HepG2 (cell line): ENCODE results near the gene SGMS1. TPM values are rescaled to one million over a fixed set of nuclear protein-coding genes. Genes with fewer than 3 reads are reported as not detected.

ENCODE experiments used
- ATAC-seq: fragments of 200-7000 bp; cut with Tn5 transposase; 3 replicates; pipeline ENCODE4 v1.9.1; 2020; ENCODE audit warnings: mild to moderate bottlenecking, moderate library complexity
- BruUV-seq: library from RNA; stranded (reverse); fragments of 400-500 nt; replicated peaks from 2 replicates; lab custom pipeline; 2021; lab: Mats Ljungman, UMichigan
- CTCF ChIA-PET: fragments of 300-600 bp; formaldehyde crosslinking; extraction: SDS; loops from one replicate; lab custom pipeline; 2021; ENCODE audit warnings: low total read pairs, inconsistent platforms, low intra/inter-chr PET ratio; lab: Yijun Ruan, JAX
- POLR2A ChIA-PET: fragments of 350-600 bp; sonication (Branson Sonifier 250); formaldehyde crosslinking; loops from one replicate; lab custom pipeline; 2020; ENCODE audit warnings: antibody characterized with exemption, inconsistent platforms; lab: Yijun Ruan, JAX
- DNase-seq: peaks from one replicate; pipeline ENCODE4 v3.0.0-alpha.2; 2015; ENCODE audit warnings: low spot score
- FAIRE-seq: peaks from 3 replicates; lab custom pipeline; 2011; peaks lifted over from hg19 to GRCh38; lab: Jason Lieb, UNC
- H2AFZ ChIP-seq: one replicate; pipeline ENCODE4 v1.6.1; 2011; ENCODE audit warnings: low read length, inconsistent platforms
- H3K27ac ChIP-seq: fragments of 300-600 bp; 3 replicates; pipeline ENCODE4 v1.8.0; 2011; ENCODE audit warnings: mixed run types, mild to moderate bottlenecking, mixed read lengths, low read length, inconsistent platforms; ENCODE audit not compliant: insufficient read depth; ENCODE audit errors: extremely low read length
- H3K27me3 ChIP-seq, 2 experiments: fragments of 200-600 bp in 1 of 2; 2 replicates in 1 of 2; 3 replicates in 1 of 2; pipeline versions ENCODE4 v1.6.0 to v1.8.0; 2011; ENCODE audit warnings: low read length in 2 of 2, mild to moderate bottlenecking in 2 of 2, moderate library complexity in 2 of 2, inconsistent platforms in 1 of 2; ENCODE audit not compliant: insufficient read depth in 2 of 2, control insufficient read depth in 1 of 2
- H3K36me3 ChIP-seq, 2 experiments: fragments of 200-600 bp in 1 of 2; replicated peaks in 1 of 2; 2 replicates in 1 of 2; 3 replicates in 1 of 2; pipeline versions ENCODE4 v1.5.1 to v1.8.0; 2011; ENCODE audit warnings: low read length in 2 of 2, inconsistent platforms in 1 of 2; ENCODE audit not compliant: insufficient read depth in 2 of 2, control insufficient read depth in 1 of 2
- H3K4me1 ChIP-seq: 2 replicates; pipeline ENCODE4 v1.5.1; 2012; ENCODE audit warnings: low read length, inconsistent platforms; ENCODE audit not compliant: insufficient read depth
- H3K4me2 ChIP-seq: 2 replicates; pipeline ENCODE4 v1.6.0; 2011; ENCODE audit warnings: low read depth, low read length, inconsistent platforms
- H3K4me3 ChIP-seq, 3 experiments: fragments of 200-600 bp in 1 of 3; sonication (generic), shearing (Covaris generic) in 1 of 3; replicated peaks in 1 of 3; 2 replicates each; pipeline ENCODE4 v1.5.1; 2011 to 2016; ENCODE audit warnings: low read length in 3 of 3, inconsistent platforms in 2 of 3, low read depth in 2 of 3, mild to moderate bottlenecking in 2 of 3, control low read depth in 1 of 3, mixed read lengths in 1 of 3; ENCODE audit not compliant: insufficient read depth in 1 of 3
- H3K79me2 ChIP-seq: one replicate; pipeline ENCODE4 v1.6.1; 2011; ENCODE audit warnings: low read length, inconsistent platforms; ENCODE audit not compliant: insufficient read depth
- H3K9ac ChIP-seq: 2 replicates; pipeline ENCODE4 v1.6.0; 2011; ENCODE audit warnings: mild to moderate bottlenecking, low read depth, low read length, inconsistent platforms; ENCODE audit not compliant: insufficient read depth
- H3K9me3 ChIP-seq: 2 replicates; pipeline ENCODE4 v1.5.1; 2012; ENCODE audit warnings: mild to moderate bottlenecking, low read length
- H4K20me1 ChIP-seq: 2 replicates; pipeline ENCODE4 v1.6.0; 2011; ENCODE audit warnings: inconsistent platforms, mild to moderate bottlenecking, low read length, moderate library complexity; ENCODE audit not compliant: insufficient read depth
- MIXL1 ChIP-seq: IDR thresholded peaks from 2 replicates; pipeline ENCODE4 v1.6.1; 2016
- MZF1 ChIP-seq: sonication (generic); formaldehyde crosslinking; IDR thresholded peaks from 2 replicates; pipeline ENCODE4 v1.8.1; 2023; ENCODE audit warnings: mild to moderate bottlenecking, missing genetic modification reagents, borderline replicate concordance
- NFATC3 ChIP-seq: sonication (generic); formaldehyde crosslinking; IDR thresholded peaks from 2 replicates; pipeline ENCODE4 v1.5.1; 2020; ENCODE audit warnings: mild to moderate bottlenecking, missing genetic modification reagents
- RBFOX2 ChIP-seq: fragments of 200-400 bp; formaldehyde crosslinking; IDR thresholded peaks from 2 replicates; pipeline ENCODE4 v1.6.1; 2017; ENCODE audit warnings: low read depth, mild to moderate bottlenecking, low read length
- XBP1 ChIP-seq: sonication (generic); formaldehyde crosslinking; IDR thresholded peaks from 2 replicates; pipeline ENCODE4 v1.5.0; 2020; ENCODE audit warnings: missing genetic modification reagents
- ZBTB21 ChIP-seq: sonication (generic); formaldehyde crosslinking; IDR thresholded peaks from 2 replicates; pipeline ENCODE4 v1.4.0; 2020; ENCODE audit warnings: missing genetic modification reagents
- ZFP36L1 ChIP-seq: sonication (generic); formaldehyde crosslinking; IDR thresholded peaks from 2 replicates; pipeline ENCODE4 v1.8.0; 2022; ENCODE audit warnings: mild to moderate bottlenecking, missing genetic modification reagents, moderate library complexity
- ZMYM4 ChIP-seq: sonication (generic); formaldehyde crosslinking; IDR thresholded peaks from 2 replicates; pipeline ENCODE4 v1.8.1; 2023; ENCODE audit warnings: mild to moderate bottlenecking, missing genetic modification reagents
- ZNF101 ChIP-seq: sonication (generic); formaldehyde crosslinking; IDR thresholded peaks from 2 replicates; pipeline ENCODE4 v1.4.0; 2020; ENCODE audit warnings: mild to moderate bottlenecking, low read depth, missing genetic modification reagents, borderline replicate concordance
- ZNF160 ChIP-seq: sonication (generic); formaldehyde crosslinking; IDR thresholded peaks from 2 replicates; pipeline ENCODE4 v1.8.0; 2022; ENCODE audit warnings: mild to moderate bottlenecking, inconsistent platforms, missing genetic modification reagents
- ZNF512B ChIP-seq: sonication (generic); formaldehyde crosslinking; IDR thresholded peaks from 2 replicates; pipeline ENCODE4 v1.5.1; 2020; ENCODE audit warnings: missing genetic modification reagents, mild to moderate bottlenecking, borderline replicate concordance
- ZNF674 ChIP-seq: sonication (generic); formaldehyde crosslinking; IDR thresholded peaks from 2 replicates; pipeline ENCODE4 v1.5.0; 2020; ENCODE audit warnings: low read depth, mild to moderate bottlenecking, missing genetic modification reagents
- ZNF772 ChIP-seq: sonication (generic); formaldehyde crosslinking; IDR thresholded peaks from 2 replicates; pipeline ENCODE4 v1.5.0; 2020; ENCODE audit warnings: mild to moderate bottlenecking, missing genetic modification reagents
- WGBS: methylation state at CpG from one replicate; pipeline ENCODE4 v1.1.6; 2017; ENCODE audit warnings: low lambda C conversion rate; 5-methylcytosine and 5-hydroxymethylcytosine counted together
- in situ Hi-C: cut with HindIII; loops from 2 replicates; pipeline ENCODE4 v1.10.0; 2017; ENCODE audit warnings: low pct_unique_long_range_greater_than_20kb; ENCODE audit not compliant: extremely low pct_ligation_motif_present
- intact Hi-C: fragments of 100-400 bp; cut with micrococcal nuclease; formaldehyde crosslinking; loops from one replicate; pipeline ENCODE4 v1.10.0; 2022; ENCODE audit not compliant: unreplicated experiment
- polyA plus RNA-seq, 8 experiments: library from polyadenylated mRNA; depleted of rRNA in 3 of 8; stranded (reverse) in 7 of 8; unstranded in 1 of 8; fragments of >200 nt; fragmentation: Illumina TruSeq in 4 of 8; extraction: Trizol in 4 of 8; gene quantifications; 2 replicates each; pipeline versions ENCODE4 v1.2.1 to v1.2.3, GENCODE V29; 2011 to 2016; ENCODE audit warnings: low read depth in 4 of 8, missing spikeins in 1 of 8, mixed read lengths in 1 of 8; ENCODE audit not compliant: insufficient read depth in 1 of 8
- total RNA-seq, 5 experiments: library from RNA; depleted of rRNA; stranded (reverse); fragments of >200 nt; fragmentation: Illumina TruSeq; extraction: Trizol; gene quantifications; 2 replicates each; pipeline ENCODE4 v1.2.3, GENCODE V29; 2016; ENCODE audit warnings: low read depth in 1 of 5
- TF ChIP-seq, protein P1 (sequence below): sonication (generic); formaldehyde crosslinking; IDR thresholded peaks from 2 replicates; pipeline ENCODE4 v1.4.0; 2020; ENCODE audit warnings: missing genetic modification reagents
- TF ChIP-seq, protein P2 (sequence below): IDR thresholded peaks from 2 replicates; pipeline ENCODE4 v1.6.1; 2016; ENCODE audit warnings: missing genetic modification reagents, missing compliant biosample characterization

Gene SGMS1
- total and polyA plus RNA-seq, 2 of the 13 experiments (the other 11 are each of a cell fraction or from before 2014, with no cell fraction given), result 6.5 to 15.1 TPM

- H4K20me1 ChIP-seq, result no peaks in the 10 kb centered on the region
- peaks cover 24% of the 10 kb centered on the region for H3K4me1 ChIP-seq
- H3K9ac ChIP-seq, result no peak overlapping the region
- no peaks in the 10 kb centered on the region for H3K27me3 ChIP-seq
- no peak overlapping the region for H3K4me3 ChIP-seq
- POLR2A ChIA-PET, result no interaction called here
- peaks cover 5% of the 10 kb centered on the region for H3K79me2 ChIP-seq
- no peak overlapping the region for H3K4me2 ChIP-seq
- DNase-seq, result no peak
- no peak for TF ChIP-seq NFATC3
- no peak for TF ChIP-seq ZBTB21 (CRISPR knock-in tag)
- TF ChIP-seq, protein P1, sequence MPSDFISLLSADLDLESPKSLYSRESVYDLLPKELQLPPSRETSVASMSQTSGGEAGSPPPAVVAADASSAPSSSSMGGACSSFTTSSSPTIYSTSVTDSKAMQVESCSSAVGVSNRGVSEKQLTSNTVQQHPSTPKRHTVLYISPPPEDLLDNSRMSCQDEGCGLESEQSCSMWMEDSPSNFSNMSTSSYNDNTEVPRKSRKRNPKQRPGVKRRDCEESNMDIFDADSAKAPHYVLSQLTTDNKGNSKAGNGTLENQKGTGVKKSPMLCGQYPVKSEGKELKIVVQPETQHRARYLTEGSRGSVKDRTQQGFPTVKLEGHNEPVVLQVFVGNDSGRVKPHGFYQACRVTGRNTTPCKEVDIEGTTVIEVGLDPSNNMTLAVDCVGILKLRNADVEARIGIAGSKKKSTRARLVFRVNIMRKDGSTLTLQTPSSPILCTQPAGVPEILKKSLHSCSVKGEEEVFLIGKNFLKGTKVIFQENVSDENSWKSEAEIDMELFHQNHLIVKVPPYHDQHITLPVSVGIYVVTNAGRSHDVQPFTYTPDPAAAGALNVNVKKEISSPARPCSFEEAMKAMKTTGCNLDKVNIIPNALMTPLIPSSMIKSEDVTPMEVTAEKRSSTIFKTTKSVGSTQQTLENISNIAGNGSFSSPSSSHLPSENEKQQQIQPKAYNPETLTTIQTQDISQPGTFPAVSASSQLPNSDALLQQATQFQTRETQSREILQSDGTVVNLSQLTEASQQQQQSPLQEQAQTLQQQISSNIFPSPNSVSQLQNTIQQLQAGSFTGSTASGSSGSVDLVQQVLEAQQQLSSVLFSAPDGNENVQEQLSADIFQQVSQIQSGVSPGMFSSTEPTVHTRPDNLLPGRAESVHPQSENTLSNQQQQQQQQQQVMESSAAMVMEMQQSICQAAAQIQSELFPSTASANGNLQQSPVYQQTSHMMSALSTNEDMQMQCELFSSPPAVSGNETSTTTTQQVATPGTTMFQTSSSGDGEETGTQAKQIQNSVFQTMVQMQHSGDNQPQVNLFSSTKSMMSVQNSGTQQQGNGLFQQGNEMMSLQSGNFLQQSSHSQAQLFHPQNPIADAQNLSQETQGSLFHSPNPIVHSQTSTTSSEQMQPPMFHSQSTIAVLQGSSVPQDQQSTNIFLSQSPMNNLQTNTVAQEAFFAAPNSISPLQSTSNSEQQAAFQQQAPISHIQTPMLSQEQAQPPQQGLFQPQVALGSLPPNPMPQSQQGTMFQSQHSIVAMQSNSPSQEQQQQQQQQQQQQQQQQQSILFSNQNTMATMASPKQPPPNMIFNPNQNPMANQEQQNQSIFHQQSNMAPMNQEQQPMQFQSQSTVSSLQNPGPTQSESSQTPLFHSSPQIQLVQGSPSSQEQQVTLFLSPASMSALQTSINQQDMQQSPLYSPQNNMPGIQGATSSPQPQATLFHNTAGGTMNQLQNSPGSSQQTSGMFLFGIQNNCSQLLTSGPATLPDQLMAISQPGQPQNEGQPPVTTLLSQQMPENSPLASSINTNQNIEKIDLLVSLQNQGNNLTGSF (CRISPR knock-in tag), result no peak
- TF ChIP-seq ZNF160 (CRISPR knock-in tag), result no peak
- no peak for TF ChIP-seq ZNF674 (CRISPR knock-in tag)
- TF ChIP-seq MZF1 (CRISPR knock-in tag), result no peak
- TF ChIP-seq XBP1, result no peak
- no peak for TF ChIP-seq ZFP36L1
- TF ChIP-seq RBFOX2, result no peak
- TF ChIP-seq ZNF101 (CRISPR knock-in tag), result no peak
- TF ChIP-seq, protein P2, sequence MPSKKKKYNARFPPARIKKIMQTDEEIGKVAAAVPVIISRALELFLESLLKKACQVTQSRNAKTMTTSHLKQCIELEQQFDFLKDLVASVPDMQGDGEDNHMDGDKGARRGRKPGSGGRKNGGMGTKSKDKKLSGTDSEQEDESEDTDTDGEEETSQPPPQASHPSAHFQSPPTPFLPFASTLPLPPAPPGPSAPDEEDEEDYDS (CRISPR knock-in tag), result no peak
- TF ChIP-seq MIXL1 (CRISPR knock-in tag), result no peak
- no peak for TF ChIP-seq ZNF512B (CRISPR knock-in tag)
- no peak for TF ChIP-seq ZMYM4 (CRISPR knock-in tag)
- TF ChIP-seq ZNF772 (CRISPR knock-in tag), result no peak
- no TSS peak for BruUV-seq
- H3K27ac ChIP-seq, result no peak overlapping the region
- intact Hi-C loops (no loop called here), in situ Hi-C loops (no loop called here)
- H2AFZ ChIP-seq, result no peak overlapping the region
- ATAC-seq, result no peak
- FAIRE-seq, result no peak
- CTCF ChIA-PET, result no interaction called here
- no peaks in the 10 kb centered on the region for H3K9me3 ChIP-seq
- no peaks in the 10 kb centered on the region; a peak in 1 of 5 replicates for H3K36me3 ChIP-seq
- WGBS, result 92% methylated on average over 4 of the region's 4 CpGs
Measured at GRCh38 chr10:50554376-50554994, 69.3 kb downstream of the SGMS1 start.
